HepG2 (cell line): Measurements from ENCODE around the gene DCC. TPM values are rescaled to one million over a fixed set of nuclear protein-coding genes. Genes with fewer than 3 reads are reported as not detected.

Experiments used
- ATAC-seq: fragments of 200-7000 bp; cut with Tn5 transposase; 3 replicates; pipeline ENCODE4 v1.9.1; 2020; ENCODE audit warnings: mild to moderate bottlenecking, moderate library complexity
- Bru-seq: library from RNA; stranded (reverse); fragments of 400-500 nt; gene quantifications from one replicate; lab custom pipeline; 2021; lab: Mats Ljungman, UMichigan
- BruChase-seq, 2 experiments: library from RNA; stranded (reverse); fragments of 400-500 nt; gene quantifications; one replicate each; lab custom pipeline; 2021; lab: Mats Ljungman, UMichigan
- BruUV-seq: library from RNA; stranded (reverse); fragments of 400-500 nt; replicated peaks from 2 replicates; lab custom pipeline; 2021; lab: Mats Ljungman, UMichigan
- CTCF ChIA-PET: fragments of 300-600 bp; formaldehyde crosslinking; extraction: SDS; loops from one replicate; lab custom pipeline; 2021; ENCODE audit warnings: low total read pairs, inconsistent platforms, low intra/inter-chr PET ratio; lab: Yijun Ruan, JAX
- POLR2A ChIA-PET: fragments of 350-600 bp; sonication (Branson Sonifier 250); formaldehyde crosslinking; loops from one replicate; lab custom pipeline; 2020; ENCODE audit warnings: antibody characterized with exemption, inconsistent platforms; lab: Yijun Ruan, JAX
- DNase-seq: peaks from one replicate; pipeline ENCODE4 v3.0.0-alpha.2; 2015; ENCODE audit warnings: low spot score
- FAIRE-seq: peaks from 3 replicates; lab custom pipeline; 2011; peaks lifted over from hg19 to GRCh38; lab: Jason Lieb, UNC
- H2AFZ ChIP-seq: one replicate; pipeline ENCODE4 v1.6.1; 2011; ENCODE audit warnings: low read length, inconsistent platforms
- H3K27ac ChIP-seq: fragments of 300-600 bp; 3 replicates; pipeline ENCODE4 v1.8.0; 2011; ENCODE audit warnings: mixed run types, mild to moderate bottlenecking, mixed read lengths, low read length, inconsistent platforms; ENCODE audit not compliant: insufficient read depth; ENCODE audit errors: extremely low read length
- H3K27me3 ChIP-seq, 2 experiments: fragments of 200-600 bp in 1 of 2; 2 replicates in 1 of 2; 3 replicates in 1 of 2; pipeline versions ENCODE4 v1.6.0 to v1.8.0; 2011; ENCODE audit warnings: low read length in 2 of 2, mild to moderate bottlenecking in 2 of 2, moderate library complexity in 2 of 2, inconsistent platforms in 1 of 2; ENCODE audit not compliant: insufficient read depth in 2 of 2, control insufficient read depth in 1 of 2
- H3K36me3 ChIP-seq, 2 experiments: fragments of 200-600 bp in 1 of 2; replicated peaks in 1 of 2; 2 replicates in 1 of 2; 3 replicates in 1 of 2; pipeline versions ENCODE4 v1.5.1 to v1.8.0; 2011; ENCODE audit warnings: low read length in 2 of 2, inconsistent platforms in 1 of 2; ENCODE audit not compliant: insufficient read depth in 2 of 2, control insufficient read depth in 1 of 2
- H3K4me1 ChIP-seq: 2 replicates; pipeline ENCODE4 v1.5.1; 2012; ENCODE audit warnings: low read length, inconsistent platforms; ENCODE audit not compliant: insufficient read depth
- H3K4me2 ChIP-seq: 2 replicates; pipeline ENCODE4 v1.6.0; 2011; ENCODE audit warnings: low read depth, low read length, inconsistent platforms
- H3K4me3 ChIP-seq, 3 experiments: fragments of 200-600 bp in 1 of 3; sonication (generic), shearing (Covaris generic) in 1 of 3; replicated peaks in 1 of 3; 2 replicates each; pipeline ENCODE4 v1.5.1; 2011 to 2016; ENCODE audit warnings: low read length in 3 of 3, inconsistent platforms in 2 of 3, low read depth in 2 of 3, mild to moderate bottlenecking in 2 of 3, control low read depth in 1 of 3, mixed read lengths in 1 of 3; ENCODE audit not compliant: insufficient read depth in 1 of 3
- H3K79me2 ChIP-seq: one replicate; pipeline ENCODE4 v1.6.1; 2011; ENCODE audit warnings: low read length, inconsistent platforms; ENCODE audit not compliant: insufficient read depth
- H3K9ac ChIP-seq: 2 replicates; pipeline ENCODE4 v1.6.0; 2011; ENCODE audit warnings: mild to moderate bottlenecking, low read depth, low read length, inconsistent platforms; ENCODE audit not compliant: insufficient read depth
- H3K9me3 ChIP-seq: 2 replicates; pipeline ENCODE4 v1.5.1; 2012; ENCODE audit warnings: mild to moderate bottlenecking, low read length
- H4K20me1 ChIP-seq: 2 replicates; pipeline ENCODE4 v1.6.0; 2011; ENCODE audit warnings: inconsistent platforms, mild to moderate bottlenecking, low read length, moderate library complexity; ENCODE audit not compliant: insufficient read depth
- CTCF ChIP-seq: sonication (generic); formaldehyde crosslinking; IDR thresholded peaks from 2 replicates; pipeline ENCODE4 v1.5.0; 2020; ENCODE audit warnings: mild to moderate bottlenecking, missing genetic modification reagents, moderate library complexity
- MAFK ChIP-seq, 2 experiments: IDR thresholded peaks in 1 of 2; conservative IDR thresholded peaks in 1 of 2; 2 replicates each; pipeline ENCODE4 v1.6.1; 2011; ENCODE audit warnings: improper control_type of control experiment in 2 of 2, low read length in 2 of 2
- STAG1 ChIP-seq: sonication (generic); formaldehyde crosslinking; IDR thresholded peaks from 2 replicates; pipeline ENCODE4 v1.4.0; 2020; ENCODE audit warnings: missing genetic modification reagents
- USF2 ChIP-seq, 2 experiments: sonication (generic) in 1 of 2; formaldehyde crosslinking in 1 of 2; IDR thresholded peaks; 2 replicates each; pipeline versions ENCODE4 v1.5.1 to v1.6.1; 2011 to 2020; ENCODE audit warnings: borderline replicate concordance in 1 of 2, low read depth in 1 of 2, low read length in 1 of 2, mild to moderate bottlenecking in 1 of 2, missing genetic modification reagents in 1 of 2, moderate library complexity in 1 of 2
- ZKSCAN5 ChIP-seq: sonication (generic); formaldehyde crosslinking; IDR thresholded peaks from 2 replicates; pipeline ENCODE4 v1.5.1; 2020; ENCODE audit warnings: mild to moderate bottlenecking, missing genetic modification reagents
- WGBS: methylation state at CpG from one replicate; pipeline ENCODE4 v1.1.6; 2017; ENCODE audit warnings: low lambda C conversion rate; 5-methylcytosine and 5-hydroxymethylcytosine counted together
- in situ Hi-C: cut with HindIII; loops from 2 replicates; pipeline ENCODE4 v1.10.0; 2017; ENCODE audit warnings: low pct_unique_long_range_greater_than_20kb; ENCODE audit not compliant: extremely low pct_ligation_motif_present
- intact Hi-C: fragments of 100-400 bp; cut with micrococcal nuclease; formaldehyde crosslinking; loops from one replicate; pipeline ENCODE4 v1.10.0; 2022; ENCODE audit not compliant: unreplicated experiment
- long read RNA-seq, 2 experiments: library from RNA in 1 of 2; library from polyadenylated mRNA in 1 of 2; stranded (forward) in 1 of 2; unstranded in 1 of 2; transcript quantifications; one replicate each; pipeline ENCODE4 v2.0.0, GENCODE V29; 2019 to 2022
- polyA minus RNA-seq, 3 experiments: library from RNA; depleted of rRNA, polyadenylated mRNA; stranded (reverse); fragments of >200 nt; gene quantifications; 2 replicates each; pipeline ENCODE4 v1.2.3, GENCODE V29; 2011; ENCODE audit warnings: low replicate concordance in 1 of 3
- polyA plus RNA-seq, 8 experiments: library from polyadenylated mRNA; depleted of rRNA in 3 of 8; stranded (reverse) in 7 of 8; unstranded in 1 of 8; fragments of >200 nt; fragmentation: Illumina TruSeq in 4 of 8; extraction: Trizol in 4 of 8; gene quantifications; 2 replicates each; pipeline versions ENCODE4 v1.2.1 to v1.2.3, GENCODE V29; 2011 to 2016; ENCODE audit warnings: low read depth in 4 of 8, missing spikeins in 1 of 8, mixed read lengths in 1 of 8; ENCODE audit not compliant: insufficient read depth in 1 of 8
- total RNA-seq, 5 experiments: library from RNA; depleted of rRNA; stranded (reverse); fragments of >200 nt; fragmentation: Illumina TruSeq; extraction: Trizol; gene quantifications; 2 replicates each; pipeline ENCODE4 v1.2.3, GENCODE V29; 2016; ENCODE audit warnings: low read depth in 1 of 5

The DCC gene
- total RNA-seq (2016; rRNA removed; fragmentation: Illumina TruSeq; extraction: Trizol) (not detected in 2 replicates), polyA plus RNA-seq (2011; rRNA removed) (not detected in 2 replicates), polyA minus RNA-seq (2011; rRNA and poly(A)+ RNA removed; ENCODE audit: low replicate concordance) (not detected in 2 replicates), Bru-seq, nascent RNA (percentile 0 among the genes with signal in this experiment), BruChase-seq, experiment 1, labeled RNA remaining after a 6-hour chase (percentile 0 among the genes with signal in this experiment), BruChase-seq, experiment 2, labeled RNA remaining after a 2-hour chase (percentile 0 among the genes with signal in this experiment)
- not detected in 2 replicates for total RNA-seq (2016; cell fraction: cytosol; rRNA removed; fragmentation: Illumina TruSeq; extraction: Trizol; ENCODE audit: low read depth)
- total RNA-seq (2016; cell fraction: insoluble cytoplasmic fraction; rRNA removed; fragmentation: Illumina TruSeq; extraction: Trizol): not detected in 2 replicates
- not detected in 2 replicates for total RNA-seq (2016; cell fraction: membrane; rRNA removed; fragmentation: Illumina TruSeq; extraction: Trizol)
- total RNA-seq (2016; cell fraction: nucleus; rRNA removed; fragmentation: Illumina TruSeq; extraction: Trizol): not detected in 2 replicates
- polyA plus RNA-seq (2011; cell fraction: cytosol; rRNA removed): not detected in 2 replicates
- polyA plus RNA-seq (2011; cell fraction: nucleus; rRNA removed): not detected in 2 replicates
- not detected in 2 replicates for polyA plus RNA-seq (2012)
- not detected in 2 replicates for polyA plus RNA-seq (2016; cell fraction: cytosol; fragmentation: Illumina TruSeq; extraction: Trizol; ENCODE audit: low read depth)
- not detected in 2 replicates for polyA plus RNA-seq (2016; cell fraction: insoluble cytoplasmic fraction; fragmentation: Illumina TruSeq; extraction: Trizol; ENCODE audit: low read depth)
- polyA plus RNA-seq (2016; cell fraction: membrane; fragmentation: Illumina TruSeq; extraction: Trizol; ENCODE audit: low read depth): not detected in 2 replicates
- not detected in 2 replicates for polyA plus RNA-seq (2016; cell fraction: nucleus; fragmentation: Illumina TruSeq; extraction: Trizol; ENCODE audit: insufficient read depth, low read depth)
- polyA minus RNA-seq (2011; cell fraction: cytosol; rRNA and poly(A)+ RNA removed): not detected in 2 replicates
- polyA minus RNA-seq (2011; cell fraction: nucleus; rRNA and poly(A)+ RNA removed): not detected in 2 replicates
- long read RNA-seq, experiment 1: 0 reads
- long read RNA-seq, experiment 2: 0 reads

GRCh38 chr18:52339891-52340371, at the start of gene DCC:
TSS of gene DCC (plus strand) at chr18:52340197. CDS start at chr18:52340788, 591 bp downstream.
- intact Hi-C loops (loop anchor here (10.0 kb wide), 1 partner anchor 355 kb away; no protein-coding TSS in a partner anchor), in situ Hi-C loops (no loop called here)
- Histone ChIP-seq H2AFZ (no peak within 1 kb of the TSS), H4K20me1 (no peaks in the 10 kb centered on the region), H3K4me1 (no peaks in the 10 kb centered on the region), H3K27me3 (peaks cover 0 to 18% of the 10 kb centered on the region in 2 experiments; a peak in 2 of 5 replicates), H3K27ac (no peak within 1 kb of the TSS), H3K9ac (no peak within 1 kb of the TSS), H3K4me2 (no peak within 1 kb of the TSS), H3K79me2 (no peaks in the 10 kb centered on the region), H3K9me3 (no peaks in the 10 kb centered on the region), H3K36me3 (no peaks in the 10 kb centered on the region), H3K4me3 (no peak within 1 kb of the TSS)
- WGBS: 42% methylated on average over 27 of the region's 27 CpGs
- no peak for FAIRE-seq
- ChIA-PET POLR2A (no interaction called here), CTCF (no interaction called here)
- BruUV-seq: no TSS peak
- TF ChIP-seq MAFK (conservative IDR thresholded peaks at IDR 0.05 in 1 of 2, IDR thresholded peaks at IDR 0.05 in 1 of 2; ENCODE audit: low read length in 2 of 2) (no peak), STAG1 (CRISPR knock-in tag) (peak; percentile 38), USF2 (IDR thresholded peaks at IDR 0.05; ENCODE audit: low read depth, low read length) (no peak), USF2 (CRISPR knock-in tag; IDR thresholded peaks at IDR 0.05; ENCODE audit: borderline replicate concordance) (no peak), CTCF (peak; percentile 53), ZKSCAN5 (CRISPR knock-in tag) (no peak)
- peak; percentile 88 for ATAC-seq
- peak; percentile 2 for DNase-seq
